GM21717 (cell line): ENCODE results near the gene MALSU1.

ENCODE experiments used
- ATAC-seq: cut with Tn5 transposase; IDR thresholded peaks from one replicate; pipeline ENCODE4 v1.9.1; 2021; ENCODE audit warnings: mild to moderate bottlenecking, moderate library complexity; ENCODE audit not compliant: unreplicated experiment

The MALSU1 gene

DNA sequence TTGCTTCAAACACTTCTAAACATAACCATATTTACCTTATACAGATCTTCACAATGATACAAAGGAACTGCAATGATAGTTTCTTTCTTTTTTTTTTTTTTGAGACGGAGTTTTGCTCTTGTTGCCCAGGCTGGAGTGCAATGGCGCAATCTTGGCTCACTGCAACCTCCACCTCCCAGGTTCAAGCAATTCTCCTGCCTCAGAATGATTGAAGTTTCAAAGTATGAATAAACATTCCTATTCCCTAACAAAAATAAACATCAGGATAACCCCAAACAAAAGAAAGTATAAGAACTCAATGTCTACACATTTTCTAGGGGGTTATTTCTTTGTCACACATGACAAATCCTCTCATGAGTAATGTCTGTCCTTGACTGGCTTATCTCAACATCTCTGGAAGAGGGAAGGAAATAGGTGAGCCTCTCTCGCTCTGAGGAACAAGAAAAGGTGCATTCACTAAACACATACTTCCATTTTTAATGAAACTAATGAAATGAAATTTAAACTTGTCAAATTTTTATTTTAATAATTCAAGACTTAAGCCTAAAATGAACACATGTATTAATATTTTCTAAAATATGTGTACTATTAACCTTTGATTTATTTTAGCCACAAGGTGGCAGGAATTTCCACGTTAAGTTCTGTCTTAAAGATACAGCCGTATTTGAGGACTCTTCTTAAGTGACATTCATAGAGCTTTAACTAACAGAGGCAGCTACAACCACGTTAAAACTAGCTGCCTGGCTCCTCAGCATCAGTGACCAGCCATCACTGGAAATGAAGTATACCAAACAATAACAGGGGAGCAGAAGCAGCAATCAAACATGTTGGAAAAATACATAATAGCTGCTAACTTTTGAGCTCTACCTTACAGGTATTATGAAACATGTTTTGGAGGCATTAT, 58.3 kb downstream of the MALSU1 start:
- no peak for ATAC-seq

DNA sequence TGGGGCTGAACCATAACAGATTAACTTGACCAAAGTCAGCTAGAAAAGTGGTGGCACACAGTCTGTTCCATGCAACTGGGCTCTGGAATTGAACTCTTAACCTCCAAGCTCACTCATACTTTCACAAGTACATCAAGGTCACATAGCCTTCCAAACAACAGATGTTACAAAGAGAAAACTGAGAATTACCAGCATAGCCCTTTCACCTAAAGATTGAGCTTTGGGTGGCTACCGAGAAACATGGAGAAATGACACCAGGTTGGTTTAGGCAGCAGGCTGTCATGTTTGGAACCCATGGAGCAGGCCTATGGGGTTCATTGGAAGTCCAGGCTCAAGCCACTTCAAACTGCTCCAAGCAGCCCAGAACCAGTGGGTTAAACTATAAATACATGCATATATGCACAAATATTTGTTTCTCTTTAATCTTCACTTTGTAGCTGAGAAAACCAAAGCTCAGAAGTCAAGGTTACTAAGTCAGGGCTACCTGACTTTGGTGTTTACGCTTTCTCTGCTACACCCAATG, 59.1 kb downstream of the MALSU1 start:
- ATAC-seq = no peak
